HEK293 (cell line): ENCODE results near the gene AKAP8.

Experiments
- CTCF ChIA-PET: fragments of 350-600 bp; formaldehyde crosslinking; extraction: SDS; loops from one replicate; lab custom pipeline; 2021; ENCODE audit warnings: antibody characterized with exemption; lab: Yijun Ruan, JAX
- POLR2A ChIA-PET: fragments of 300-600 bp; formaldehyde crosslinking; extraction: SDS; loops from one replicate; lab custom pipeline; 2020; ENCODE audit warnings: antibody characterized with exemption, inconsistent platforms; lab: Yijun Ruan, JAX
- H3K27ac ChIP-seq: fragments of 200-500 bp; sonication (Bioruptor generic); 2 replicates; pipeline ENCODE4 v1.5.1; 2014; ENCODE audit warnings: low read depth, low read length, control low read depth, inconsistent platforms; ENCODE audit errors: extremely low read depth
- H3K36me3 ChIP-seq, 2 experiments: fragments of 200-500 bp in 1 of 2; sonication (Bioruptor generic) in 1 of 2; 1 replicate in 1 of 2; 2 replicates in 1 of 2; pipeline ENCODE4 v1.5.1; 2014 to 2017; ENCODE audit warnings: inconsistent platforms in 2 of 2, low read length in 2 of 2; ENCODE audit not compliant: control insufficient read depth in 2 of 2, insufficient read depth in 1 of 2
- H3K4me1 ChIP-seq: fragments of 200-500 bp; sonication (Bioruptor generic); 2 replicates; pipeline ENCODE4 v1.5.1; 2014; ENCODE audit warnings: mild to moderate bottlenecking, low read length, inconsistent platforms; ENCODE audit not compliant: control insufficient read depth, insufficient read depth
- H3K4me3 ChIP-seq: 2 replicates; pipeline ENCODE4 v1.5.1; 2011; ENCODE audit warnings: low read depth, mild to moderate bottlenecking, control low read depth, low read length, moderate library complexity
- H3K9me3 ChIP-seq: fragments of 200-500 bp; sonication (Bioruptor generic); 2 replicates; pipeline ENCODE4 v1.5.1; 2014; ENCODE audit warnings: low read depth, low read length, inconsistent platforms; ENCODE audit not compliant: control insufficient read depth, insufficient read depth
- GLIS1 ChIP-seq: fragments of 450-650 bp; formaldehyde crosslinking; IDR thresholded peaks from 2 replicates; pipeline ENCODE4 v1.5.1; 2016; ENCODE audit warnings: missing biosample characterization, missing genetic modification characterization
- SP7 ChIP-seq: fragments of 450-650 bp; formaldehyde crosslinking; IDR thresholded peaks from 2 replicates; pipeline ENCODE4 v1.5.1; 2016; ENCODE audit warnings: missing biosample characterization, missing genetic modification characterization
- ZIC2 ChIP-seq: fragments of 450-650 bp; formaldehyde crosslinking; IDR thresholded peaks from 2 replicates; pipeline ENCODE4 v1.5.1; 2016; ENCODE audit warnings: missing biosample characterization, missing genetic modification characterization
- ZNF114 ChIP-seq: fragments of 450-650 bp; formaldehyde crosslinking; IDR thresholded peaks from 2 replicates; pipeline ENCODE4 v1.5.0; 2017; ENCODE audit warnings: missing biosample characterization, missing genetic modification characterization
- ZNF133 ChIP-seq: fragments of 450-650 bp; formaldehyde crosslinking; IDR thresholded peaks from 2 replicates; pipeline ENCODE4 v1.5.1; 2016; ENCODE audit warnings: missing biosample characterization, missing genetic modification characterization
- ZNF140 ChIP-seq: fragments of 450-650 bp; formaldehyde crosslinking; IDR thresholded peaks from 2 replicates; pipeline ENCODE4 v1.5.1; 2016; ENCODE audit warnings: missing biosample characterization, missing genetic modification characterization
- ZNF155 ChIP-seq: fragments of 450-650 bp; formaldehyde crosslinking; IDR thresholded peaks from 2 replicates; pipeline ENCODE4 v1.5.1; 2016; ENCODE audit warnings: missing biosample characterization, missing genetic modification characterization
- ZNF184 ChIP-seq: fragments of 450-650 bp; IDR thresholded peaks from 2 replicates; pipeline ENCODE4 v1.5.1; 2018; ENCODE audit warnings: missing biosample characterization, mild to moderate bottlenecking, missing genetic modification characterization
- ZNF202 ChIP-seq: fragments of 450-650 bp; formaldehyde crosslinking; IDR thresholded peaks from 2 replicates; pipeline ENCODE4 v1.5.1; 2016; ENCODE audit warnings: missing biosample characterization, missing genetic modification characterization, borderline replicate concordance
- ZNF211 ChIP-seq: fragments of 450-650 bp; formaldehyde crosslinking; IDR thresholded peaks from 2 replicates; pipeline ENCODE4 v1.5.1; 2016; ENCODE audit warnings: low read depth, missing biosample characterization, missing genetic modification characterization
- ZNF24 ChIP-seq: fragments of 450-650 bp; formaldehyde crosslinking; IDR thresholded peaks from 2 replicates; pipeline ENCODE4 v1.5.1; 2016; ENCODE audit warnings: missing biosample characterization, missing genetic modification characterization
- ZNF530 ChIP-seq: fragments of 450-650 bp; formaldehyde crosslinking; IDR thresholded peaks from 2 replicates; pipeline ENCODE4 v1.5.1; 2016; ENCODE audit warnings: low read depth, missing biosample characterization, missing genetic modification characterization
- ZNF561 ChIP-seq: fragments of 450-650 bp; IDR thresholded peaks from 2 replicates; pipeline ENCODE4 v1.5.1; 2018; ENCODE audit warnings: missing biosample characterization, missing genetic modification characterization, borderline replicate concordance
- ZNF658 ChIP-seq: fragments of 450-650 bp; formaldehyde crosslinking; IDR thresholded peaks from 2 replicates; pipeline ENCODE4; 2016; ENCODE audit warnings: missing biosample characterization, missing genetic modification characterization
- ZNF660 ChIP-seq: fragments of 450-650 bp; IDR thresholded peaks from 2 replicates; pipeline ENCODE4 v1.5.1; 2018; ENCODE audit warnings: missing biosample characterization, mild to moderate bottlenecking, missing genetic modification characterization
- ZNF707 ChIP-seq: fragments of 450-650 bp; formaldehyde crosslinking; IDR thresholded peaks from 2 replicates; pipeline ENCODE4 v1.5.1; 2016; ENCODE audit warnings: missing biosample characterization, missing genetic modification characterization
- TF ChIP-seq, protein P1 (sequence below): fragments of 450-650 bp; formaldehyde crosslinking; IDR thresholded peaks from 2 replicates; pipeline ENCODE4 v1.5.1; 2017; ENCODE audit warnings: missing biosample characterization, missing genetic modification characterization
- TF ChIP-seq, protein P2 (sequence below): fragments of 450-650 bp; formaldehyde crosslinking; IDR thresholded peaks from 2 replicates; pipeline ENCODE4 v1.5.1; 2017; ENCODE audit warnings: missing biosample characterization, missing genetic modification characterization
- TF ChIP-seq, protein P3 (sequence below): fragments of 450-650 bp; IDR thresholded peaks from 2 replicates; pipeline ENCODE4 v1.5.1; 2018; ENCODE audit warnings: missing biosample characterization, missing genetic modification characterization
- TF ChIP-seq, protein P4 (sequence below): fragments of 450-650 bp; formaldehyde crosslinking; IDR thresholded peaks from 2 replicates; pipeline ENCODE4 v1.5.1; 2016; ENCODE audit warnings: missing biosample characterization, missing genetic modification characterization
- TF ChIP-seq, protein P5 (sequence below): IDR thresholded peaks from 2 replicates; pipeline ENCODE4 v1.6.1; 2011; ENCODE audit warnings: mild to moderate bottlenecking, low read depth, low read length, borderline replicate concordance
- TF ChIP-seq, protein P6 (sequence below): fragments of 450-650 bp; formaldehyde crosslinking; IDR thresholded peaks from 2 replicates; pipeline ENCODE4 v1.5.1; 2016; ENCODE audit warnings: missing biosample characterization, missing genetic modification characterization

The AKAP8 gene

DNA sequence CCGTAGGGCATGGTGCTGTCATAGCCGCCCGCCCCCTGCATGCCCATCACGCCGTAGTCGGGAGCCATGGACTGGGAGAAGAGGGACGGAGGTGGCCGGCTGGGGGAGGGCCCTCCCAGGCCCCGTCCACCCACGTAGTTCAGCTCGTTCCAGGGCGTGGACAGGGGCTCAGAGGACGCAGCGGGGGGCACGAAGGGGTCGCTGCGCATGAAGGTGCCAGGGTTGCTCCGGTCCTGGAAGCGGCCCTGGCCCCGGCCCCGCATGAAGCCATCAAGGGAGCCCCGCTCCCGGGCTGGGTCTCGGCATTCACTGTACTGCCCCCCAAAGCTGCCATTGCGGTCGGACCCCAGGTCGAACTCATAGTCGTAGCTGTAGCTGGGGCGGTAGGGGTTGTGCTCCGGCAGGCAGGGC, 6.7 kb downstream of the AKAP8 start:
- no peaks in the 10 kb centered on the region for H3K9me3 ChIP-seq
- POLR2A ChIA-PET = interaction anchor here (0.6 kb wide), 1 partner anchor 15 kb away, joined by 3 read pairs; no protein-coding TSS in a partner anchor
- CTCF ChIA-PET = no interaction called here
- 0 out of 2 replicates have a peak, but pooled peaks cover 3% of the 10 kb centered on the region for H3K4me1 ChIP-seq
- H3K4me3 ChIP-seq = no peak overlapping the region
- H3K27ac ChIP-seq = no peak overlapping the region
- TF ChIP-seq ZNF658 (tag by site-specific recombination) (no peak), ZNF660 (no peak), ZNF202 (tag by site-specific recombination) (no peak), ZNF114 (tag by site-specific recombination) (no peak), ZNF155 (tag by site-specific recombination) (no peak), GLIS1 (tag by site-specific recombination) (no peak)
- TF ChIP-seq, protein P1, sequence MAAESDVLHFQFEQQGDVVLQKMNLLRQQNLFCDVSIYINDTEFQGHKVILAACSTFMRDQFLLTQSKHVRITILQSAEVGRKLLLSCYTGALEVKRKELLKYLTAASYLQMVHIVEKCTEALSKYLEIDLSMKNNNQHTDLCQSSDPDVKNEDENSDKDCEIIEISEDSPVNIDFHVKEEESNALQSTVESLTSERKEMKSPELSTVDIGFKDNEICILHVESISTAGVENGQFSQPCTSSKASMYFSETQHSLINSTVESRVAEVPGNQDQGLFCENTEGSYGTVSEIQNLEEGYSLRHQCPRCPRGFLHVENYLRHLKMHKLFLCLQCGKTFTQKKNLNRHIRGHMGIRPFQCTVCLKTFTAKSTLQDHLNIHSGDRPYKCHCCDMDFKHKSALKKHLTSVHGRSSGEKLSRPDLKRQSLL (tag by site-specific recombination) = no peak
- H3K36me3 ChIP-seq = peaks cover 12 to 71% of the 10 kb centered on the region in 2 experiments

DNA sequence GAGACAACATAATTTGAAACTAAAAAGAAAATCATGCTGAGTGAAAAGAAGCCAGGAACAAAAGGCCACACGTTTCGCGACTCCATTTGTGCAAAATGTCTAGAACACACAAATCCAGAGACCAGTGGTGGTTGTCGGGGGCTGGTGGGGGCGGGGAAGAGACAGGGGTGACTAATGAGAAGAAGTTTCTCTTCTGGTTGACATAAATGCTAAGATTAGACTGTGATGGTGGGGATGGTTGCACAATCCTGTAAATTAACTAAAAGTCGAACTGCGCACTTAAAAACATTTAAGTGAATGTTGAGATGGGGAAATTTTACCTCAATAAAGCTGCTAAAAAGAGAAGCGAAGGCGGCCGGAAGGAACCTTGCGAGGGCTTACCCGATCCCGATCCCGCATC, 7.1 kb downstream of the AKAP8 start:
- ChIA-PET POLR2A (interaction anchor here (0.6 kb wide), 1 partner anchor 15 kb away, joined by 3 read pairs; no protein-coding TSS in a partner anchor), CTCF (no interaction called here)
- Histone ChIP-seq H3K4me3 (no peak overlapping the region), H3K4me1 (0 out of 2 replicates have a peak, but pooled peaks cover 3% of the 10 kb centered on the region), H3K36me3 (peaks cover 12 to 76% of the 10 kb centered on the region in 2 experiments), H3K9me3 (no peaks in the 10 kb centered on the region), H3K27ac (no peak overlapping the region)
- TF ChIP-seq ZNF530 (tag by site-specific recombination) (no peak), ZNF561 (tag by site-specific recombination) (no peak), ZNF211 (no peak), ZNF184 (tag by site-specific recombination) (no peak), ZNF707 (tag by site-specific recombination) (no peak), ZNF140 (tag by site-specific recombination) (no peak), ZNF24 (no peak), SP7 (tag by site-specific recombination) (no peak), ZNF133 (tag by site-specific recombination) (no peak), ZNF202 (tag by site-specific recombination) (no peak), ZIC2 (tag by site-specific recombination) (no peak)
- TF ChIP-seq, protein P2, sequence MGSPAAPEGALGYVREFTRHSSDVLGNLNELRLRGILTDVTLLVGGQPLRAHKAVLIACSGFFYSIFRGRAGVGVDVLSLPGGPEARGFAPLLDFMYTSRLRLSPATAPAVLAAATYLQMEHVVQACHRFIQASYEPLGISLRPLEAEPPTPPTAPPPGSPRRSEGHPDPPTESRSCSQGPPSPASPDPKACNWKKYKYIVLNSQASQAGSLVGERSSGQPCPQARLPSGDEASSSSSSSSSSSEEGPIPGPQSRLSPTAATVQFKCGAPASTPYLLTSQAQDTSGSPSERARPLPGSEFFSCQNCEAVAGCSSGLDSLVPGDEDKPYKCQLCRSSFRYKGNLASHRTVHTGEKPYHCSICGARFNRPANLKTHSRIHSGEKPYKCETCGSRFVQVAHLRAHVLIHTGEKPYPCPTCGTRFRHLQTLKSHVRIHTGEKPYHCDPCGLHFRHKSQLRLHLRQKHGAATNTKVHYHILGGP = no peak
- TF ChIP-seq, protein P3, sequence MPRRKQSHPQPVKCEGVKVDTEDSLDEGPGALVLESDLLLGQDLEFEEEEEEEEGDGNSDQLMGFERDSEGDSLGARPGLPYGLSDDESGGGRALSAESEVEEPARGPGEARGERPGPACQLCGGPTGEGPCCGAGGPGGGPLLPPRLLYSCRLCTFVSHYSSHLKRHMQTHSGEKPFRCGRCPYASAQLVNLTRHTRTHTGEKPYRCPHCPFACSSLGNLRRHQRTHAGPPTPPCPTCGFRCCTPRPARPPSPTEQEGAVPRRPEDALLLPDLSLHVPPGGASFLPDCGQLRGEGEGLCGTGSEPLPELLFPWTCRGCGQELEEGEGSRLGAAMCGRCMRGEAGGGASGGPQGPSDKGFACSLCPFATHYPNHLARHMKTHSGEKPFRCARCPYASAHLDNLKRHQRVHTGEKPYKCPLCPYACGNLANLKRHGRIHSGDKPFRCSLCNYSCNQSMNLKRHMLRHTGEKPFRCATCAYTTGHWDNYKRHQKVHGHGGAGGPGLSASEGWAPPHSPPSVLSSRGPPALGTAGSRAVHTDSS (tag by site-specific recombination) = no peak
- TF ChIP-seq, protein P4, sequence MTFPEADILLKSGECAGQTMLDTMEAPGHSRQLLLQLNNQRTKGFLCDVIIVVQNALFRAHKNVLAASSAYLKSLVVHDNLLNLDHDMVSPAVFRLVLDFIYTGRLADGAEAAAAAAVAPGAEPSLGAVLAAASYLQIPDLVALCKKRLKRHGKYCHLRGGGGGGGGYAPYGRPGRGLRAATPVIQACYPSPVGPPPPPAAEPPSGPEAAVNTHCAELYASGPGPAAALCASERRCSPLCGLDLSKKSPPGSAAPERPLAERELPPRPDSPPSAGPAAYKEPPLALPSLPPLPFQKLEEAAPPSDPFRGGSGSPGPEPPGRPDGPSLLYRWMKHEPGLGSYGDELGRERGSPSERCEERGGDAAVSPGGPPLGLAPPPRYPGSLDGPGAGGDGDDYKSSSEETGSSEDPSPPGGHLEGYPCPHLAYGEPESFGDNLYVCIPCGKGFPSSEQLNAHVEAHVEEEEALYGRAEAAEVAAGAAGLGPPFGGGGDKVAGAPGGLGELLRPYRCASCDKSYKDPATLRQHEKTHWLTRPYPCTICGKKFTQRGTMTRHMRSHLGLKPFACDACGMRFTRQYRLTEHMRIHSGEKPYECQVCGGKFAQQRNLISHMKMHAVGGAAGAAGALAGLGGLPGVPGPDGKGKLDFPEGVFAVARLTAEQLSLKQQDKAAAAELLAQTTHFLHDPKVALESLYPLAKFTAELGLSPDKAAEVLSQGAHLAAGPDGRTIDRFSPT (tag by site-specific recombination) = no peak
- TF ChIP-seq, protein P5, sequence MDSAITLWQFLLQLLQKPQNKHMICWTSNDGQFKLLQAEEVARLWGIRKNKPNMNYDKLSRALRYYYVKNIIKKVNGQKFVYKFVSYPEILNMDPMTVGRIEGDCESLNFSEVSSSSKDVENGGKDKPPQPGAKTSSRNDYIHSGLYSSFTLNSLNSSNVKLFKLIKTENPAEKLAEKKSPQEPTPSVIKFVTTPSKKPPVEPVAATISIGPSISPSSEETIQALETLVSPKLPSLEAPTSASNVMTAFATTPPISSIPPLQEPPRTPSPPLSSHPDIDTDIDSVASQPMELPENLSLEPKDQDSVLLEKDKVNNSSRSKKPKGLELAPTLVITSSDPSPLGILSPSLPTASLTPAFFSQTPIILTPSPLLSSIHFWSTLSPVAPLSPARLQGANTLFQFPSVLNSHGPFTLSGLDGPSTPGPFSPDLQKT = no peak
- TF ChIP-seq, protein P6, sequence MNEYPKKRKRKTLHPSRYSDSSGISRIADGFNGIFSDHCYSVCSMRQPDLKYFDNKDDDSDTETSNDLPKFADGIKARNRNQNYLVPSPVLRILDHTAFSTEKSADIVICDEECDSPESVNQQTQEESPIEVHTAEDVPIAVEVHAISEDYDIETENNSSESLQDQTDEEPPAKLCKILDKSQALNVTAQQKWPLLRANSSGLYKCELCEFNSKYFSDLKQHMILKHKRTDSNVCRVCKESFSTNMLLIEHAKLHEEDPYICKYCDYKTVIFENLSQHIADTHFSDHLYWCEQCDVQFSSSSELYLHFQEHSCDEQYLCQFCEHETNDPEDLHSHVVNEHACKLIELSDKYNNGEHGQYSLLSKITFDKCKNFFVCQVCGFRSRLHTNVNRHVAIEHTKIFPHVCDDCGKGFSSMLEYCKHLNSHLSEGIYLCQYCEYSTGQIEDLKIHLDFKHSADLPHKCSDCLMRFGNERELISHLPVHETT (tag by site-specific recombination) = no peak
